T1000 (cell line): ENCODE results near the gene MACO1.
A peak's percentile ranks its signal among the peaks of the same experiment; 100 is the strongest.
"Not testable (repeated sequence)": the region's sequence is repeated elsewhere in the genome, so short reads cannot be mapped to it uniquely, and the experiment has no call there.

Source experiments
- DNase-seq: peaks from one replicate; lab custom pipeline; 2025; ENCODE audit warnings: mixed read lengths; lab: John Stamatoyannopoulos, UW

Gene MACO1

GRCh38 chr1:25487628-25488027 is 56.9 kb downstream of the MACO1 start:
- no peak for DNase-seq

DNA sequence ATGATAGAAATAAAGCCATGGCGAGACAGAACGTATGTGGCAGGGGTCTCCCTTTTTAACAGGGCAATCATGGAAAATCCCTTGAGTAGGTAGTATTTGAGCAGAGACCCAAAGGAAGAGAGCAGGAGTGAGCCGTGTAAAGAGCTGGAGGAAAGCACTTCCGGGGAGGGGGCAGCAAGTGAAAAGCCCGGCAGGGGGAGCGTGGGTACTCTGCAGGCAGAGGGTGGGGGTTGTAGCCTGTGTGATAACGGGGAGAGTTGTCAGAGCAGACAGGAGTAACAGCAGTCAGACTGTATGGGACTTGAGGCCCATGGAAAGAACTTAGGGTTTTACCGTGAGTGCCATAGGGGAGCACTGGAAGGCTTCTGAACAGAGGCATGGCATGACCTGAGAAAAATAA is 61.6 kb downstream of the MACO1 start:
- DNase-seq = no peak

GRCh38 chr1:25494952-25495351 is 64.3 kb downstream of the MACO1 start:
- DNase-seq = no peak

GRCh38 chr1:25500694-25501093 is 70.0 kb downstream of the MACO1 start:
- DNase-seq = no peak

GRCh38 chr1:25501235-25502058 is 70.8 kb downstream of the MACO1 start:
- no peak for DNase-seq

- no peak for DNase-seq
These were observed 72.3 kb downstream of the MACO1 start for GRCh38 chr1:25502957-25503356.

DNA sequence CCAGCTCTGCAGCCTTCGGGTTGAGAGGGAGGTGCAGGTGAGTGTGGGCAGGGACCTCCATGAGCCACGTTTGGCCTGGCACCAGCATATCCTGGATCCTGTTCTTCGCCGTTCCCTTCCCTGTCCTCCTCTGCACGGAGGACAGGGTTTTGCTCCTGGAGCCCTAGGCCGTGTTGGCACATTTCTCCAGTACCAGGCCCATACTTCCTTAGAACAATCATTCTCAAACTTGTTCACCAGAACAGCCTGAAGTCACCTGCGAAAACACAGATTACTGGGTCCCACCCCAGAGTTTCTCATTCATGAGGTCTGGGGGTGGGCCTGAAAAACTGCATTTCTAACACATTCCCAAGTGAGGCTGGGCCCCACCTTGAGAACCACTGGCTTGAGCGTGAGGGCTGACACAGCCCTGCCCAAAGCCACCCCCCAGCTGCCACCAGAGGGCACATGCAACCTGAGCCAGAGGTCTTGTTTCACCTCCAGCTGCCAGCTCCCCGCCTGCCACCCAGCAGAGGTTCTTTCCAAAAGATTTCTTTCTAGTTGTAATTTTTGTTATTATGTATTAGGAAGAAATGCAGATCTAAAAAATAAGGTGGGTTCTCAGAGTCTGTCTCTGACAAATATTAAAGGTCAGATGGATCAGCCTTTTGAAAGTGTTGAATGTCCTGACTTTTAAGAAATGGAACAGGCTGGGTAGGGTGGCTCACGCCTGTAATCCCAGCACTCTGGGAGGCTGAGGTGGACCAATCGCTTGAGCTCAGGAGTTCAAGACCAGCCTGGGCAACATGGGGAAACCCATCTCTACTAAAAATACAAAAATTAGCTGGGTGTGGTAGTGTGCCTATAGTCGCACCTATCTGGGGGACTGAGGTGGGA is 73.1 kb downstream of the MACO1 start:
- DNase-seq = no peak

DNA sequence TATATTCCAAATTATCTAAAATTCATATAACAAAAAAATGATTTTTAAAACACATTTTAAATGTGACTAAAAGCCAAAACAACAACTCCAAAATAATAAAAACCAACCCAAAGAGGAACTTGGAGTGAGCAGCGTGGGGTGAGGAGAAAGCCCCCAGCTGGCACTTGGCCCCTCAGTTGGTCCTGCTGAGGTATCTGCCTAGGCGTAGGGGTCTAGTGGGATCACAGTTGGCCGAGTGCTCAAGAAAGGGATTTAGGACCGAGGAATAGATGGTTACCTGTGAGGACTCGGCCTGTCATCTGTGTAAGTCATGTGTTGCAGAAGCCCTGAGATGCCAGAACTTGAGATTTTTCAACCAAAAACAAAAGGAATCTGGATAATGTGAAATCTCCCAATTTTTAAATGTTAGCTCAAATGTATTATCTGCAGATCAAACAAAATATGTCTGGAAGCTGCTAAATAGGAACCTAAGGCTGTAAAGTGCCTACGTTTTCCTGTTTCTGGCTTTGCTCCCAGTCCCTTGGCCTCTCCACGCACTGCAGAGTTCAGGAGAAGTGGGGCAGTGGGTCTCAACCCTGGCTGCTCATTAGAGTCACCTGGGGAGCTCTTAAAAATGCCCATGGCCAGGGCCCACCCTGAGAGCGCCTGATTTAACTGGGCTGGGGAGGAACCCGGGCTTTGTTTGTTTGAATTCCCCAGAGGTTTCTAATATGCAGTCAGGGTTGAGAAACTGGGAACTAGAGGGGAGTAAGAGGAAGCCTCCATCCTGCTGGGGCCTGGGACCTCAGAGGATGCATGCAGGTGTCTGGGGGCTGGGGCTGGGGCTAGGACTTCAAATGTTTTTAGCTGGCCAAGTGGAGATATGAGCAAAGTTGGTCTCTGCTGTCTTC is 74.3 kb downstream of the MACO1 start:
- no peak for DNase-seq

GRCh38 chr1:25505656-25506385 is 75.1 kb downstream of the MACO1 start:
- no peak for DNase-seq

DNA sequence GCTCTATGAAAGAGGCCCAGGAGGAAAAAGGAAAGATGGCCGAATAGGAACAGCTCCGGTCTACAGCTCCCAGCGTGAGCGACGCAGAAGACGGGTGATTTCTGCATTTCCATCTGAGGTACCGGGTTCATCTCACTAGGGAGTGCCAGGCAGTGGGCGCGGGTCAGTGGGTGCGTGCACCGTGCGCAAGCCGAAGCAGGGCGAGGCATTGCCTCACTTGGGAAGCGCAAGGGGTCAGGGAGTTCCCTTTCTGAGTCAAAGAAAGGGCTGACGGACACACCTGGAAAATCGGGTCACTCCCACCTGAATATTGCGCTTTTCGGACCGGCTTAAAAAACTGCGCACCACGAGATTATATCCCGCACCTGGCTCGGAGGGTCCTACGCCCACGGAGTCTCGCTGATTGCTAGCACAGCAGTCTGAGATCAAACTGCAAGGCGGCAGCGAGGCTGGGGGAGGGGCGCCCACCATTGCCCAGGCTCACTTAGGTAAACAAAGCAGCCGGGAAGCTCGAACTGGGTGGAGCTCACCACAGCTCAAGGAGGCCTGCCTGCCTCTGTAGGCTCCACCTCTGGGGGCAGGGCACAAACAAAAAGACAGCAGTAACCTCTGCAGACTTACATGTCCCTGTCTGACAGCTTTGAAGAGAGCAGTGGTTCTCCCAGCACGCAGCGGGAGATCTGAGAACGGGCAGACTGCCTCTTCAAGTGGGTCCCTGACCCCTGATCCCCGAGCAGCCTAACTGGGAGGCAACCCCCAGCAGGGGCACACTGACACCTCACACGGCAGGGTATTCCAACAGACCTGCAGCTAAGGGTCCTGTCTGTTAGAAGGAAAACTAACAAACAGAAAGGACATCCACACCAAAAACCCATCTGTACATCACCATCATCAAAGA is 76.1 kb downstream of the MACO1 start:
- DNase-seq = not testable (repeated sequence)

DNA sequence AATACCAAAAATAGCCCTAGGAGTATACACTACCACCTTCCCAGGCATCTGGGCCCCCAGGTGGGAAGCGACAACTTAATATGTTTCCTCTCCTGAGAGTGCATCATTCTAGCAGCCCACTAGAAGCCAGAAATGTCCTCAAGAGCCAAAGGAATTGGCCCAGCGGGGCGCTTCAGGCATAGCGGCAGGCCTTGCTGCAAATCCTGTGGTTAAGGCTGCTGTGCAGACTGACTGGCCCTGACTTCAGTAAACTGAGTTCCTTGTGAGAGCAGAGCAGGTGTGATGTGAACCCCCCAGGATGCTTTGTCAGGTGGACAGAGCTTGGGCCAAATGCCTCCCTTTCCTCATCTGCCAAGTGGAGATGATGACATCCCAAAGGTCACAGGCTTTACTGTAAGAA is 83.0 kb downstream of the MACO1 start:
- DNase-seq = no peak

- no peak for DNase-seq
These were observed 84.3 kb downstream of the MACO1 start for GRCh38 chr1:25515033-25515432.

GRCh38 chr1:25516686-25517085 is 86.0 kb downstream of the MACO1 start:
- no peak for DNase-seq

DNA sequence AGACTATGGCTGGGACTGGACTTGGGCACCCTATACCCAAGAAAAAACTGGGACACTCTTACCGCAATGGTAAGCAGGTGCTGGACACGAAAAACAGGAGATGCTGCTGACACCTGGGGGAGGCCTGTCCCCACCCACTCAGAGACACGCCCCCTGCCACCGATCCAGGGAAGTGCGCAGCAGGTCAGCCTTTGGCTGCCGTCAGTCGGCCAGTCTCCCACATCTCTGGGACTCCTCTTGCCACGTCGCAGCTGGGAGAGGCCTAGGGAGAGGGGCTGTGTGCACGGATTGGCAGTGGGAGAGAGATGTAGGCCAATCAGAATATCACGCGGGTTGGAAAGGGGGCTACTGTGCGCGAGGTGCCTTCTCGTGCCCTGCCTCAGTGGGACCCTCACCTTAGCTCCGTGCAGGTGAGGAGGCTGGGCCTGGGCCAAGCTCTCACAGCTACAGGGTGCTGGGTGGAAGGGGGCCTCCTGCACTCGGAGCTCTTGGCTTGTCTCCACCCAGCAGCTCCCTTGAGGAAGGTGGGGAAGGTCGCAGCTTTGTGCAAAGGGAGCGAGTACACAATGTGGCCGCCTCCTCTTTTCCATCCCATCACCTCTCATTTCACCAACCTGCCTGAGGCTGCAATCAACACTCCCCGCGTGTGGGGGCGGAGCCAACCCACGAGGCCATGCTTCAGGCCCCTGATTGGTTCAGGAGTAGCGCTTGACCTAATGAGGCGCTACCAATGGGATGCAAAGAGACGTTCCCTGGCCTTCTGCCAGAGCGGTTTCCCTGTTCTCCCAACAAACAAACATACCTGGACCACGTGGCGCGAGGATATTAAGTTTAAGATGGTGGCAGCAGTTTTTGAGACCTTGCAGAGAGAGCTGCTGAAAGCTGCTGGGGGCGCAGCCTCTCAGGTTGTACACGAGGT is 87.0 kb downstream of the MACO1 start:
- no peak for DNase-seq

GRCh38 chr1:25519624-25520023 is 88.9 kb downstream of the MACO1 start:
- no peak for DNase-seq

GRCh38 chr1:25520446-25521061 is 89.9 kb downstream of the MACO1 start:
- DNase-seq = peak; percentile 22

- no peak for DNase-seq
These were observed 91.4 kb downstream of the MACO1 start for GRCh38 chr1:25522031-25522655.

DNA sequence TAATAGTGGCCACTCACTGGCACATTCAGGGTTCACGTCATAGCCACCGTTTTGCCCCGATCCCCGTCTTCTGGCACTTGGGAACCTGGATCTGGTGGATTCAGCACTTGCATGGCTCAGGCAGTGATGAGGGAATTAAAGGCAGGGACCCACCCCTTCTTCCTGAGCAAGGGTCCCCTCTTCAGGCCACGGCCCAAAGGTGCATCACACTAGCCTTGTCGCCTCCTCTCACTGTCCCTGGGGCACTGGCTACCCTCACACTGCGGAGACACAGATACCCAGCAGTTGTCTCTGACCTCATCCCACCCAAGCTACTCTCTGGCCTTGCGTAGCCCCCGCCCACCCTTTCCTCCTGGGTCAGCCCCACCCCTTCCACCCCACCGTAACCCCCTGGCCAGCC is 92.8 kb downstream of the MACO1 start:
- no peak for DNase-seq
